ENCODE results near the gene PDIA2.
"Not testable (repeated sequence)": the region's sequence is repeated elsewhere in the genome, so short reads cannot be mapped to it uniquely, and the experiment has no call there.

PDIA2 gene

GRCh38 chr16:283033-283805 lies at the start of gene PDIA2:
Gene PDIA2 (plus strand): TSS chr16:283164. CDS start chr16:283170, 6 bp downstream.
- no peak for DNase-seq (ENCODE audit: low spot score)

GRCh38 chr16:234468-235305 lies 48.3 kb upstream of the PDIA2 start, which contains the start of gene FAM234A:
Gene FAM234A (plus strand): TSS chr16:234821. CDS start chr16:254414, 19,593 bp downstream.
- DNase-seq (ENCODE audit: low spot score), result peak; percentile 93

- DNase-seq (ENCODE audit: low spot score), result no peak
Observed at GRCh38 chr16:239948-240277, 43.1 kb upstream of the PDIA2 start.

GRCh38 chr16:240559-240958 lies 42.4 kb upstream of the PDIA2 start:
- DNase-seq (ENCODE audit: low spot score), result no peak

GRCh38 chr16:242281-242680 lies 40.7 kb upstream of the PDIA2 start:
- no peak for DNase-seq (ENCODE audit: low spot score)

GRCh38 chr16:243348-243747 lies 39.6 kb upstream of the PDIA2 start:
- no peak for DNase-seq (ENCODE audit: low spot score)

GRCh38 chr16:245105-245504 lies 37.9 kb upstream of the PDIA2 start:
- DNase-seq (ENCODE audit: low spot score), result no peak

- no peak for DNase-seq (ENCODE audit: low spot score)
Observed at GRCh38 chr16:247027-247426, 35.9 kb upstream of the PDIA2 start.

- DNase-seq (ENCODE audit: low spot score), result no peak
Observed at GRCh38 chr16:249431-249830, 33.5 kb upstream of the PDIA2 start.

- DNase-seq (ENCODE audit: low spot score), result peak; percentile 19
Observed at GRCh38 chr16:252366-253337, 30.3 kb upstream of the PDIA2 start.

- peak; percentile 14 for DNase-seq (ENCODE audit: low spot score)
Observed at GRCh38 chr16:253833-254232, 29.1 kb upstream of the PDIA2 start.

- DNase-seq (ENCODE audit: low spot score), result no peak
Observed at GRCh38 chr16:254461-254860, 28.5 kb upstream of the PDIA2 start.

- no peak for DNase-seq (ENCODE audit: low spot score)
Observed at GRCh38 chr16:255183-255582, 27.8 kb upstream of the PDIA2 start.

- not testable (repeated sequence) for DNase-seq (ENCODE audit: low spot score)
Observed at GRCh38 chr16:258091-258490, 24.9 kb upstream of the PDIA2 start.

GRCh38 chr16:259226-259625 lies 23.7 kb upstream of the PDIA2 start:
- DNase-seq (ENCODE audit: low spot score), result no peak

GRCh38 chr16:259814-260253 lies 23.1 kb upstream of the PDIA2 start:
- DNase-seq (ENCODE audit: low spot score), result no peak

GRCh38 chr16:260326-260725 lies 22.6 kb upstream of the PDIA2 start:
- DNase-seq (ENCODE audit: low spot score), result no peak

- no peak for DNase-seq (ENCODE audit: low spot score)
Observed at GRCh38 chr16:261031-261691, 21.8 kb upstream of the PDIA2 start.

- DNase-seq (ENCODE audit: low spot score), result no peak
Observed at GRCh38 chr16:262121-262745, 20.7 kb upstream of the PDIA2 start.

GRCh38 chr16:263182-263774 lies 19.7 kb upstream of the PDIA2 start:
- no peak for DNase-seq (ENCODE audit: low spot score)

- DNase-seq (ENCODE audit: low spot score), result no peak
Observed at GRCh38 chr16:263944-264343, 19.0 kb upstream of the PDIA2 start.
